ENCODE measurements around the gene SLC9C1. TPM values are rescaled to one million over a fixed set of nuclear protein-coding genes. Genes with fewer than 3 reads are reported as not detected.

Gene SLC9C1
- total RNA-seq, 1 donor from 2014 or later = not detected

- TF ChIP-seq CTCF (IDR thresholded peaks at IDR 0.05) = no peak
- Mint-ChIP-seq H3K27ac (ENCODE audit: unreplicated experiment) (no peak overlapping the region), H3K36me3 (ENCODE audit: unreplicated experiment) (no peaks in the 10 kb centered on the region), H3K4me1 (ENCODE audit: unreplicated experiment) (peaks cover 18% of the 10 kb centered on the region), H3K4me3 (ENCODE audit: unreplicated experiment) (no peak overlapping the region), H3K9me3 (ENCODE audit: unreplicated experiment) (no peaks in the 10 kb centered on the region), H3K27me3 (ENCODE audit: unreplicated experiment) (no peaks in the 10 kb centered on the region)
- no peak for DNase-seq (ENCODE audit: extremely low spot score, unreplicated experiment)
These were observed 192.1 kb downstream of the SLC9C1 start for GRCh38 chr3:112101916-112102315.

- DNase-seq (ENCODE audit: extremely low spot score, unreplicated experiment) = no peak
- peaks cover 6% of the 10 kb centered on the region for H3K9me3 Mint-ChIP-seq (ENCODE audit: unreplicated experiment)
- H3K4me1 Mint-ChIP-seq (ENCODE audit: unreplicated experiment) = peaks cover 33% of the 10 kb centered on the region
- H3K27ac Mint-ChIP-seq (ENCODE audit: unreplicated experiment) = peak overlapping the region; percentile 61
- no peak overlapping the region for H3K4me3 Mint-ChIP-seq (ENCODE audit: unreplicated experiment)
- no peaks in the 10 kb centered on the region for H3K27me3 Mint-ChIP-seq (ENCODE audit: unreplicated experiment)
- peaks cover 2% of the 10 kb centered on the region for H3K36me3 Mint-ChIP-seq (ENCODE audit: unreplicated experiment)
- TF ChIP-seq CTCF (IDR thresholded peaks at IDR 0.05) = no peak
These were observed 196.6 kb downstream of the SLC9C1 start for GRCh38 chr3:112097378-112097777.

- H3K4me1 Mint-ChIP-seq (ENCODE audit: unreplicated experiment) = peaks cover 30% of the 10 kb centered on the region
- TF ChIP-seq CTCF (IDR thresholded peaks at IDR 0.05) = no peak
- no peak overlapping the region for H3K27ac Mint-ChIP-seq (ENCODE audit: unreplicated experiment)
- DNase-seq (ENCODE audit: extremely low spot score, unreplicated experiment) = no peak
- peaks cover 2% of the 10 kb centered on the region for H3K36me3 Mint-ChIP-seq (ENCODE audit: unreplicated experiment)
- peaks cover 6% of the 10 kb centered on the region for H3K9me3 Mint-ChIP-seq (ENCODE audit: unreplicated experiment)
- H3K27me3 Mint-ChIP-seq (ENCODE audit: unreplicated experiment) = no peaks in the 10 kb centered on the region
- H3K4me3 Mint-ChIP-seq (ENCODE audit: unreplicated experiment) = no peak overlapping the region
These were observed 197.8 kb downstream of the SLC9C1 start for GRCh38 chr3:112096176-112096575.

- Mint-ChIP-seq H3K27me3 (ENCODE audit: unreplicated experiment) (no peaks in the 10 kb centered on the region), H3K36me3 (ENCODE audit: unreplicated experiment) (peaks cover 2% of the 10 kb centered on the region), H3K4me3 (ENCODE audit: unreplicated experiment) (no peak overlapping the region), H3K4me1 (ENCODE audit: unreplicated experiment) (peaks cover 30% of the 10 kb centered on the region), H3K9me3 (ENCODE audit: unreplicated experiment) (peaks cover 6% of the 10 kb centered on the region), H3K27ac (ENCODE audit: unreplicated experiment) (no peak overlapping the region)
- TF ChIP-seq CTCF (IDR thresholded peaks at IDR 0.05) = no peak
- DNase-seq (ENCODE audit: extremely low spot score, unreplicated experiment) = no peak
These were observed 198.3 kb downstream of the SLC9C1 start for GRCh38 chr3:112095731-112096130.

GRCh38 chr3:112093180-112093522, 200.9 kb downstream of the SLC9C1 start:
- Mint-ChIP-seq H3K36me3 (ENCODE audit: unreplicated experiment) (peaks cover 2% of the 10 kb centered on the region), H3K4me3 (ENCODE audit: unreplicated experiment) (no peak overlapping the region), H3K9me3 (ENCODE audit: unreplicated experiment) (peaks cover 6% of the 10 kb centered on the region), H3K27ac (ENCODE audit: unreplicated experiment) (no peak overlapping the region), H3K4me1 (ENCODE audit: unreplicated experiment) (peaks cover 32% of the 10 kb centered on the region), H3K27me3 (ENCODE audit: unreplicated experiment) (no peaks in the 10 kb centered on the region)
- no peak for TF ChIP-seq CTCF (IDR thresholded peaks at IDR 0.05)
- DNase-seq (ENCODE audit: extremely low spot score, unreplicated experiment) = no peak

Data from osteocyte (in vitro differentiated cells).